ENCODE results near the gene GKAP1.

- no peak for TF ChIP-seq CREB1 (IDR thresholded peaks at IDR 0.05; ENCODE audit: low read depth)
- no peak for TF ChIP-seq USF1 (IDR thresholded peaks at IDR 0.05)
- no peak for TF ChIP-seq CEBPB (IDR thresholded peaks at IDR 0.05)
- TF ChIP-seq MAX (IDR thresholded peaks at IDR 0.05) = no peak
- no peak for TF ChIP-seq TAF1 (IDR thresholded peaks at IDR 0.05; ENCODE audit: low read depth)
- TF ChIP-seq NFIC (IDR thresholded peaks at IDR 0.05) = no peak
- no peak for TF ChIP-seq REST (IDR thresholded peaks at IDR 0.05; ENCODE audit: low read depth)
- no peak for TF ChIP-seq EGR1 (IDR thresholded peaks at IDR 0.05)
- no peak for TF ChIP-seq YY1 (IDR thresholded peaks at IDR 0.05; ENCODE audit: low read depth)
- no peak for TF ChIP-seq TEAD4 (IDR thresholded peaks at IDR 0.05)
- no peak for TF ChIP-seq RAD21 (IDR thresholded peaks at IDR 0.05; ENCODE audit: low read depth)
- TF ChIP-seq FOXM1 (IDR thresholded peaks at IDR 0.05; ENCODE audit: borderline replicate concordance, low read depth) = no peak
- no peak for TF ChIP-seq EP300 (IDR thresholded peaks at IDR 0.05; ENCODE audit: borderline replicate concordance)
- no peak for TF ChIP-seq TCF12 (IDR thresholded peaks at IDR 0.05; ENCODE audit: low read depth)
Observed at GRCh38 chr9:83691492-83691891, 126.1 kb downstream of the GKAP1 start.
